PC-9 (cell line): ENCODE data around the gene DICER1. TPM values are rescaled to one million over a fixed set of nuclear protein-coding genes. Genes with fewer than 3 reads are reported as not detected.

Source experiments
- BruUV-seq: library from RNA; stranded (reverse); fragments of 400-500 nt; replicated peaks from 2 replicates; lab custom pipeline; 2021; lab: Mats Ljungman, UMichigan
- CTCF ChIA-PET: fragments of 300-600 bp; sonication (Branson Sonifier 250); formaldehyde crosslinking; loops from one replicate; lab custom pipeline; 2022; ENCODE audit warnings: antibody characterized with exemption; lab: Charles Lee
- POLR2A ChIA-PET: fragments of 300-600 bp; sonication (Branson Sonifier 250); formaldehyde crosslinking; loops from one replicate; lab custom pipeline; 2022; ENCODE audit warnings: antibody characterized with exemption; ENCODE audit not compliant: unreplicated experiment; lab: Charles Lee
- DNase-seq, 2 experiments: peaks; one replicate each; pipeline versions ENCODE4 v3.0.0 to v3.0.0-alpha.2; 2015 to 2022; ENCODE audit warnings: mixed read lengths in 1 of 2
- H2AFZ ChIP-seq: fragments of 200-600 bp; sonication (generic); 2 replicates; pipeline ENCODE4 v1.8.1; 2017; ENCODE audit warnings: antibody characterized with exemption
- H3F3A ChIP-seq: fragments of 200-600 bp; sonication (generic); 2 replicates; pipeline ENCODE4 v1.8.1; 2017; ENCODE audit warnings: antibody characterized with exemption, mild to moderate bottlenecking, low read depth; ENCODE audit not compliant: insufficient read depth
- H3K27ac ChIP-seq: fragments of 200-600 bp; sonication (generic); 2 replicates; pipeline ENCODE4 v1.6.1; 2016; ENCODE audit warnings: mixed run types
- H3K27me3 ChIP-seq: fragments of 200-600 bp; sonication (generic); 2 replicates; pipeline ENCODE4 v1.6.1; 2016; ENCODE audit warnings: low read depth, mixed run types; ENCODE audit not compliant: insufficient read depth
- H3K36me3 ChIP-seq: fragments of 200-600 bp; sonication (generic); 2 replicates; pipeline ENCODE4 v1.6.1; 2016; ENCODE audit warnings: low read depth, mixed run types
- H3K4me1 ChIP-seq: fragments of 200-600 bp; sonication (generic); replicated peaks from 2 replicates; pipeline ENCODE4 v1.6.1; 2016; ENCODE audit warnings: mixed run types; ENCODE audit not compliant: insufficient read depth
- H3K4me2 ChIP-seq: fragments of 200-600 bp; sonication (generic); 2 replicates; pipeline ENCODE4 v1.6.1; 2017; ENCODE audit warnings: mixed run types
- H3K4me3 ChIP-seq: fragments of 200-600 bp; sonication (generic); 2 replicates; pipeline ENCODE4 v1.6.1; 2016; ENCODE audit warnings: mixed run types
- H3K79me2 ChIP-seq: fragments of 200-600 bp; sonication (generic); 2 replicates; pipeline ENCODE4 v1.6.1; 2017; ENCODE audit warnings: low read depth, mixed run types
- H3K9me2 ChIP-seq: fragments of 200-600 bp; sonication (generic); 2 replicates; pipeline ENCODE4 v1.8.1; 2017; ENCODE audit warnings: mild to moderate bottlenecking; ENCODE audit not compliant: insufficient read depth
- H3K9me3 ChIP-seq: fragments of 200-600 bp; sonication (generic); 2 replicates; pipeline ENCODE4 v1.8.1; 2016; ENCODE audit warnings: low read depth; ENCODE audit not compliant: insufficient read depth
- H4K20me1 ChIP-seq: fragments of 200-600 bp; sonication (generic); 2 replicates; pipeline ENCODE4 v1.8.1; 2017; ENCODE audit not compliant: insufficient read depth
- EZH2 ChIP-seq: fragments of 200-600 bp; sonication (generic); IDR thresholded peaks from 2 replicates; pipeline ENCODE4 v1.8.0; 2017; ENCODE audit warnings: antibody characterized with exemption, low read depth
- intact Hi-C: fragments of 100-400 bp; cut with micrococcal nuclease; formaldehyde crosslinking; loops from one replicate; pipeline ENCODE4 v1.10.0; 2022; ENCODE audit not compliant: unreplicated experiment
- total RNA-seq: library from RNA; stranded (reverse); gene quantifications from 2 replicates; pipeline ENCODE4 v1.2.3, GENCODE V29; 2021
- TF ChIP-seq, protein P1 (sequence below): fragments of 200-600 bp; sonication (generic); conservative IDR thresholded peaks from 2 replicates; pipeline ENCODE4 v1.6.1; 2017; ENCODE audit warnings: mixed run types, antibody characterized with exemption, mild to moderate bottlenecking, moderate library complexity

The DICER1 gene
- total RNA-seq, 1 experiment from 2014 or later = 15.1 TPM

DNA sequence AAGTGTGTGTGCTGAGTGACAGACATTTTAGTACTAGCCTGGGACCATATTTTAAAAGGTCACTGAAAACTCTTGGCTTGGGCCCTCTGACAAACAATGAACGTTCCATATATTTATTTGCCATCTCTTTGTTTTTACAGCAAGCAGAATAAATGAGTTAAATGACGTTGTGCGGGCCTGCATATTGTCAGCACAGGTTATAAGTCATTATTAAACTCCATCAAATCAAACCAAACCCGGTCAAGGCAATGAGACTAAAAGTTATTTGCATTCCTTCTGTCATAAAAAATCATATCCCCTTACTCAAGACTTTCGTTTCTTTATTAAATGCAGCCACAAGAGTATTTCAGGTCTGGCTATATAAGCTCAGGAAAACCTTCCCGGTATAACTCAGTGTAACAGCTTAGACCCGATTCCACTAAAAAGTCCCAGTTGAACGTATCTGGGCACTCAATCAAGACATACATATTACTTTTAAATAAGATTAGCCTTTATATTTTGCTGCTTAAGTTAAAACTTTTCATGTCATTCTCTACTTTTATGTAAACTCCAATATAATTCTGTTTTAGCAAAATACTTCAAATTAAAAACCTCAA is 84.9 kb downstream of the DICER1 start:
- POLR2A ChIA-PET = no interaction called here
- H3K79me2 ChIP-seq = no peaks in the 10 kb centered on the region

DNA sequence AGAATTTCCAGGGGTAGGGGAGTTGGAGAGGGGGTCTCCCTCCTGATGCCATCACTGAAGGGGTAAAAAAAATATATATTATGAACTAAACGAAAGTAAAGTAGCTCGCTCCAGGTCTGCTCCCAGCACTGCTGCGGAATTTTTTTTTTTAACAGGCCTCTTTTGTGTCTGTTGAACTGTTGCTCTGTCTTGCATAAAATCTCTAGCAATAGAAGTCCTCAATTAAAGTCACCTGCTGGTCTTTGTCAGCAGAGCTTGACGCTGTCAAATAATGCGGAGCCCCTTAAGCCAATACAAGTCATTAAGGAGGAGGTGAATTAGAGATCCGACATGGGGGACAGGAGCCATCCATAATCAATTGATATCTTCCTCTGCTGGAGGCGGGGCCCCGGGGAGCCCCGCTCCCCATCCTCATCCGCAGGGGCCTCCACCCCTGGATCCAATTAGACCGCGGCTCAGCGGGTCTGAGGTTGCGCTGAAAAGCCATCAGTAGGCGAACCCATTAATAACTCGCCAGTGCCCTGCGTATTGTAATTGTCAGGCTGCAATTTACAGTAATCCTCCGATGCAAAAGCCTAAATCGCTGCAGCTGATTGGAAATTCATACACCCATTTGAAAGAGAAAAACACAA is 85.6 kb downstream of the DICER1 start:
- Histone ChIP-seq H3K4me1 (no peaks in the 10 kb centered on the region), H3K4me2 (no peak overlapping the region), H3K36me3 (no peaks in the 10 kb centered on the region), H3F3A (no peaks in the 10 kb centered on the region), H3K9me3 (no peaks in the 10 kb centered on the region), H3K27ac (no peak overlapping the region), H4K20me1 (no peaks in the 10 kb centered on the region), H2AFZ (no peak overlapping the region), H3K27me3 (peaks cover 94% of the 10 kb centered on the region), H3K4me3 (no peak overlapping the region), H3K79me2 (no peaks in the 10 kb centered on the region), H3K9me2 (no peaks in the 10 kb centered on the region)
- intact Hi-C loops = no loop called here
- BruUV-seq = no TSS peak
- ChIA-PET POLR2A (no interaction called here), CTCF (no interaction called here)
- DNase-seq = no peak
- TF ChIP-seq EZH2 = no peak
- TF ChIP-seq, protein P1, sequence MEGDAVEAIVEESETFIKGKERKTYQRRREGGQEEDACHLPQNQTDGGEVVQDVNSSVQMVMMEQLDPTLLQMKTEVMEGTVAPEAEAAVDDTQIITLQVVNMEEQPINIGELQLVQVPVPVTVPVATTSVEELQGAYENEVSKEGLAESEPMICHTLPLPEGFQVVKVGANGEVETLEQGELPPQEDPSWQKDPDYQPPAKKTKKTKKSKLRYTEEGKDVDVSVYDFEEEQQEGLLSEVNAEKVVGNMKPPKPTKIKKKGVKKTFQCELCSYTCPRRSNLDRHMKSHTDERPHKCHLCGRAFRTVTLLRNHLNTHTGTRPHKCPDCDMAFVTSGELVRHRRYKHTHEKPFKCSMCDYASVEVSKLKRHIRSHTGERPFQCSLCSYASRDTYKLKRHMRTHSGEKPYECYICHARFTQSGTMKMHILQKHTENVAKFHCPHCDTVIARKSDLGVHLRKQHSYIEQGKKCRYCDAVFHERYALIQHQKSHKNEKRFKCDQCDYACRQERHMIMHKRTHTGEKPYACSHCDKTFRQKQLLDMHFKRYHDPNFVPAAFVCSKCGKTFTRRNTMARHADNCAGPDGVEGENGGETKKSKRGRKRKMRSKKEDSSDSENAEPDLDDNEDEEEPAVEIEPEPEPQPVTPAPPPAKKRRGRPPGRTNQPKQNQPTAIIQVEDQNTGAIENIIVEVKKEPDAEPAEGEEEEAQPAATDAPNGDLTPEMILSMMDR = no peak

More for the DNA sequence above, 84.9 kb downstream of the DICER1 start:
- Histone ChIP-seq H3K27me3 (peaks cover 92% of the 10 kb centered on the region), H3K9me2 (no peaks in the 10 kb centered on the region), H3K36me3 (no peaks in the 10 kb centered on the region), H3F3A (no peaks in the 10 kb centered on the region), H3K4me3 (no peak overlapping the region), H3K9me3 (no peaks in the 10 kb centered on the region), H3K27ac (no peak overlapping the region), H4K20me1 (no peaks in the 10 kb centered on the region), H2AFZ (no peak overlapping the region), H3K4me1 (no peaks in the 10 kb centered on the region), H3K4me2 (no peak overlapping the region)
- CTCF ChIA-PET = no interaction called here
- no TSS peak for BruUV-seq
- no peak for DNase-seq
- TF ChIP-seq EZH2 = no peak
- TF ChIP-seq, protein P1 = no peak
- intact Hi-C loops = no loop called here

DNA sequence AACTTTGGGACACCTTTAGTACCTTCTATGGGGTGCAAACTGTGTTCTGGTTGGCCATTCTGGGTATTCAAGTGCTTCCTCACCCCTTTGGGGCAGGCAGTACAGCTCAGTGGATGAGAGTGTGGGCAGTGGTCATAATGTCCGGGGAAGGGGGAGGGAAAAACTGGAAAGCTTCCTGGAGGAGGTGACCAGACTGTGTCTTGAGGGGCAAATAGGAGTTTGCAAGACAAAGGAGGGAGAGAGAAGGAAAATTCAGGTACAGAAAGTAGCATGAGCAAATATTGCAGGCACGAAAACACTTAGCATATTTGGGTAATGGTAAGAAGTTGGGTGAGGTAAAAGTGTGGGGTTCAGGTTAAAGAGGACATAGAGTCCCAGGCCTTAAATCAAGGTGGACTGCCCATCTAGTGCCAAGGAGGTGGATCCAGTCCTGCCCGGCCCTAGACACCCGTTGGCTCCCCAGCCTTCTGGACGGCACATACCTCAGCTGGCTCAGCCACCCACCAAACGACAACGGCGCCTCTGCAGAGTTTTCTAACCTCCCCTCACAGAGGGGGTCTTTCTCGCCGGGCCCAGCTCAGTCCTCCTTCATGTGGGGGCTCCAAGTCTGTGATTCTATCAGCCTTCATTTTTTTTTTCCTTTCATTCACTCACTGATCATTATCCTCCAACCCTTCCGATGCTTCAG is 86.4 kb downstream of the DICER1 start:
- intact Hi-C loops = no loop called here
- Histone ChIP-seq H3F3A (no peaks in the 10 kb centered on the region), H3K36me3 (no peaks in the 10 kb centered on the region), H3K27me3 (peaks cover 89% of the 10 kb centered on the region), H3K4me3 (no peak overlapping the region), H2AFZ (no peak overlapping the region), H3K4me2 (no peak overlapping the region), H3K79me2 (no peaks in the 10 kb centered on the region), H3K9me3 (no peaks in the 10 kb centered on the region), H3K9me2 (no peaks in the 10 kb centered on the region), H3K4me1 (no peaks in the 10 kb centered on the region), H3K27ac (no peak overlapping the region), H4K20me1 (no peaks in the 10 kb centered on the region)
- POLR2A ChIA-PET = no interaction called here
- BruUV-seq = no TSS peak
- DNase-seq = no peak
- TF ChIP-seq EZH2 = no peak
- TF ChIP-seq, protein P1 = no peak
- CTCF ChIA-PET = no interaction called here
